ENCODE data around the gene PROX2.

DNA sequence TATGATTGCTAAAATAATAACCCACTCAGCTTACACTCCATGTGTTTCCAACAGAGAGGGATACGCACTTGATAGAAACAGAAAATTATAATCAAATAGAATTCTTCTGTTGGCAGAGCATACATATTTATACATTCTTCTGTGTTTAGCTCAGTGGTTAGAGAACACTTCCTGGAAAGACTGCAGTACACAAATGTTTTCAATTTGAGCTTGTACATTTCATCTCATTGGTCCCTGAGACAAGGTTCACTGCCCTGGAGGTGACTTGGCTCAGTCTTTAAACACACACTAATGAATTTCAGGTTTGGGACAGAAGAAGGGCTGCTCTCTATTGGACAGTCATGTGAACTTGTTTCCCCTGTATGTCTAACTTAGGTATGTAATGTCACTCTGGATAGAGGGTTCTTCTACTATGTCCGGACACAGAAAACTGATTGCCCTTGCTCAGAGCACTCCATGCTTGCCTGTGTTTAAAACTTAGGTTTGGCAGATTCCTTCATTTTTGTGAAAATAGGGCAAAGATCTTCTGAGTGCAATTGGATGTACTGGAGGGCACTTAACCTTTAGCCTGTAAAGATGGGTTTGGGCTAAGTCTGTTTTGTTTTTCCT is 22.9 kb downstream of the PROX2 start:
- no peak for TF ChIP-seq EP300 (IDR thresholded peaks at IDR 0.05)
- peak; percentile 69 for TF ChIP-seq POLR2AphosphoS5 (IDR thresholded peaks at IDR 0.05)
- no peak for TF ChIP-seq POLR2A (IDR thresholded peaks at IDR 0.05)
